WERI-Rb-1 (cell line): ENCODE data around the gene ECHS1.

Experiments
- DNase-seq: peaks from one replicate; pipeline ENCODE4 v3.0.0-alpha.2; 2020
- H3K27ac ChIP-seq: fragments of 250-450 bp; sonication (Bioruptor Pico); 2 replicates; pipeline ENCODE4 v1.5.1; 2020; ENCODE audit warnings: mild to moderate bottlenecking, moderate library complexity
- H3K27me3 ChIP-seq: fragments of 250-450 bp; sonication (Bioruptor Pico); 2 replicates; pipeline ENCODE4 v1.5.1; 2021; ENCODE audit warnings: mild to moderate bottlenecking, low read depth, moderate library complexity; ENCODE audit not compliant: insufficient read depth, severe bottlenecking
- H3K36me3 ChIP-seq: fragments of 250-450 bp; sonication (Bioruptor Pico); 2 replicates; pipeline ENCODE4 v1.5.1; 2020; ENCODE audit warnings: mild to moderate bottlenecking, moderate library complexity
- H3K4me3 ChIP-seq: 2 replicates; pipeline ENCODE4 v1.5.1; 2011; ENCODE audit warnings: low read depth, mild to moderate bottlenecking, control low read depth, low read length
- H3K9me3 ChIP-seq: fragments of 250-450 bp; sonication (Bioruptor Pico); 2 replicates; pipeline ENCODE4 v1.5.1; 2021; ENCODE audit warnings: mild to moderate bottlenecking, moderate library complexity; ENCODE audit not compliant: severe bottlenecking
- TF ChIP-seq, protein P1 (sequence below): IDR thresholded peaks from 2 replicates; pipeline ENCODE4 v1.5.1; 2011; ENCODE audit warnings: low read depth, mild to moderate bottlenecking, control low read depth, inconsistent platforms, low read length

ECHS1 gene

GRCh38 chr10:133383551-133383950 lies 10.4 kb upstream of the ECHS1 start:
- Histone ChIP-seq H3K4me3 (no peak overlapping the region), H3K9me3 (no peaks in the 10 kb centered on the region), H3K27ac (no peak overlapping the region), H3K27me3 (no peaks in the 10 kb centered on the region), H3K36me3 (no peaks in the 10 kb centered on the region)
- TF ChIP-seq, protein P1, sequence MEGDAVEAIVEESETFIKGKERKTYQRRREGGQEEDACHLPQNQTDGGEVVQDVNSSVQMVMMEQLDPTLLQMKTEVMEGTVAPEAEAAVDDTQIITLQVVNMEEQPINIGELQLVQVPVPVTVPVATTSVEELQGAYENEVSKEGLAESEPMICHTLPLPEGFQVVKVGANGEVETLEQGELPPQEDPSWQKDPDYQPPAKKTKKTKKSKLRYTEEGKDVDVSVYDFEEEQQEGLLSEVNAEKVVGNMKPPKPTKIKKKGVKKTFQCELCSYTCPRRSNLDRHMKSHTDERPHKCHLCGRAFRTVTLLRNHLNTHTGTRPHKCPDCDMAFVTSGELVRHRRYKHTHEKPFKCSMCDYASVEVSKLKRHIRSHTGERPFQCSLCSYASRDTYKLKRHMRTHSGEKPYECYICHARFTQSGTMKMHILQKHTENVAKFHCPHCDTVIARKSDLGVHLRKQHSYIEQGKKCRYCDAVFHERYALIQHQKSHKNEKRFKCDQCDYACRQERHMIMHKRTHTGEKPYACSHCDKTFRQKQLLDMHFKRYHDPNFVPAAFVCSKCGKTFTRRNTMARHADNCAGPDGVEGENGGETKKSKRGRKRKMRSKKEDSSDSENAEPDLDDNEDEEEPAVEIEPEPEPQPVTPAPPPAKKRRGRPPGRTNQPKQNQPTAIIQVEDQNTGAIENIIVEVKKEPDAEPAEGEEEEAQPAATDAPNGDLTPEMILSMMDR = no peak
- no peak for DNase-seq

- Histone ChIP-seq H3K27ac (no peak overlapping the region), H3K9me3 (no peaks in the 10 kb centered on the region), H3K4me3 (no peak overlapping the region), H3K36me3 (no peaks in the 10 kb centered on the region), H3K27me3 (no peaks in the 10 kb centered on the region)
- DNase-seq = no peak
- TF ChIP-seq, protein P1 = no peak
Observed at GRCh38 chr10:133381036-133381435, 7.9 kb upstream of the ECHS1 start.

GRCh38 chr10:133379801-133380666 lies 6.9 kb upstream of the ECHS1 start:
- DNase-seq = no peak
- H3K9me3 ChIP-seq = no peaks in the 10 kb centered on the region
- H3K4me3 ChIP-seq = peak overlapping the region; percentile 43
- H3K27me3 ChIP-seq = no peaks in the 10 kb centered on the region
- TF ChIP-seq, protein P1 = no peak
- H3K27ac ChIP-seq = no peak overlapping the region; the same call in 1 of the 2 replicates
- no peaks in the 10 kb centered on the region for H3K36me3 ChIP-seq

DNA sequence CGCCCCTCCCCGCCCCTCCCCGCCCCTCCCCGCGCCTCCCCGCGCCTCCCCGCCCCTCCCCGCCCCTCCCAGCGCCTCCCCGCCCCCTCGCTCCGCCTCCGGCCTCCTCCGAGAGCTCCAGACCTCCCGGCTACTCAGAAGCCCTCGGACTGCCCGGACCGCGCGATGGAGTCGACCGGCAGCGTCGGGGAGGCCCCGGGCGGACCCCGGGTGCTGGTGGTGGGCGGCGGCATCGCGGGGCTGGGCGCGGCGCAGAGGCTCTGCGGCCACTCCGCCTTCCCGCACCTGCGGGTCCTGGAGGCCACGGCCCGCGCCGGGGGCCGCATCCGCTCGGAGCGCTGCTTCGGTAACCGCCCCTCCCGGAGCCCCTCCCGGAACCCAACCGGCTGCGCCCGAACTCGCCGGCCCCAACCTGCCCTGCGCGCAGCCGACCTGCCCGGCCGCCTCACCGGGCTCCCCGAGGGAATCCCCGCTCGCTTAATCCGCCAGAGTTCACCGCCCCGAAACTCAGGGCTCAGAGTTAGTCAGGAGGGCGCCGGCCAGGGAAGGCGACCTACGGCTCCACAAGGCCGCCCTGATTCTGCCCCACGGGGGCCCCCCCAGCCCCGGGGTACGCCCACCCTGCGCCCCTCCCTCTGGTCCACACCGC lies 6.1 kb upstream of the ECHS1 start, which contains the start of gene PAOX:
Gene PAOX, plus strand, starts transcription at position 111 of the 649 bp plus-strand sequence. Its CDS starts 55 bp downstream, at position 166.
- no peaks in the 10 kb centered on the region for H3K27me3 ChIP-seq
- H3K36me3 ChIP-seq = no peaks in the 10 kb centered on the region
- peak; percentile 72 for DNase-seq
- peak within 1 kb of the TSS; percentile 66 for H3K4me3 ChIP-seq
- TF ChIP-seq, protein P1 = no peak
- H3K27ac ChIP-seq = peak within 1 kb of the TSS; percentile 55
- H3K9me3 ChIP-seq = no peaks in the 10 kb centered on the region

- peak; percentile 55 for DNase-seq
- TF ChIP-seq, protein P1 = no peak
- Histone ChIP-seq H3K9me3 (no peaks in the 10 kb centered on the region), H3K36me3 (no peaks in the 10 kb centered on the region), H3K27me3 (no peaks in the 10 kb centered on the region), H3K27ac (peak overlapping the region; percentile 55), H3K4me3 (peak overlapping the region; percentile 66)
Observed at GRCh38 chr10:133378251-133379096, 5.3 kb upstream of the ECHS1 start.
